Measurements from ENCODE around the gene LONP1.

Gene LONP1

GRCh38 chr19:5679289-5680083, 40.5 kb downstream of the LONP1 start:
- DNase-seq (ENCODE audit: low spot score): no peak

GRCh38 chr19:5678071-5678718, 41.8 kb downstream of the LONP1 start:
- DNase-seq (ENCODE audit: low spot score): no peak

GRCh38 chr19:5677580-5677979, 42.4 kb downstream of the LONP1 start:
- no peak for DNase-seq (ENCODE audit: low spot score)

GRCh38 chr19:5677136-5677535, 42.8 kb downstream of the LONP1 start:
- no peak for DNase-seq (ENCODE audit: low spot score)

DNA sequence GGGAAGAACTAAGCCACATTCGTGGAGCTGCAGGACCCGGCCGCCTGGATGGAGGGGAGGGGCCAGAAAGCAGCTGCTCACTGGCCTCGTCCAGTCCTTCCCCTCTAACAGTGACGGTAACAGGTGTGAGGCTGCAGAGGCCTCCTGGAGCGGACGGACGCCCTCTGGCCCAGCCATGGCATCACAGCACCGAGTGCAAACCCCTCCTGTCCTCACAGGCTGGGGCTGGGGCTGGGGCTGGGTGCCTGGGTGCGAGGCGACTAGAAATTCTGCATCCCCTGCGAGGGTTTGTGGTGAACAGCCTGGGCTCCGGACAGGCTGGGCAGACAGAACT, 43.2 kb downstream of the LONP1 start:
- no peak for DNase-seq (ENCODE audit: low spot score)

DNA sequence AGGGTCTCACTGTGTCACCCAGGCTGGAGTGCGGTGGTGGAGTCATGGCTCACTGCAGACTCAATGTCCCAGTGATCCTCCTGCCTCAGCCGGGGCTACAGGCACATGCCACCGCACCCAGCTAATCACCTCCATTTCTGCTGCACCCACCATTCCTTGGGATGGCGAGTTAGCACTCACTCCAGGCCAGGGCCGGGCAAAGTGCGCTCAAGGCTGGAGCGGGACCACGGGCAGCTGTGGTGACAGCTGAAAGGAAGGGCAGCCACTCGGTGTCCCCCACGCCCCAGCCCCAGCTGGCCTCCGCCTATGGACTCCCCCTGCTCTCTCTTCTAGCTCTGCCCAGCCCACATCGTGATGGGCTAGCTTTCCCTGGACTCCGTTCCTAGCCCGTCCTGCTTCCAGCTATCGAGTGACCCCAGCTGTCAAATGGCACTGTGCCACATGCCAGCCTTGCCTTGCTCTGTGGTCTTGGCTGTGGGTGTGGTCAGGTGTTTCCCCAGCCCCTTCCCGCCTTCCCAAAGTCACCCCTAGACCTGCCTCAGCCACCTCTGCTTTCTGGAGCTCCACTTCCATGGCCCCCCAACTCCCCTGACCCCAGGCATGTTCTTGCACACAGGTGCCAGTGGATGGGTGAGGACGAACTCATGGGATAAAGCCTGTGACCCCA, 43.7 kb downstream of the LONP1 start:
- no peak for DNase-seq (ENCODE audit: low spot score)

- no peak for DNase-seq (ENCODE audit: low spot score)
Observed at GRCh38 chr19:5674714-5675113, 45.2 kb downstream of the LONP1 start.

GRCh38 chr19:5673752-5674151, 46.2 kb downstream of the LONP1 start:
- DNase-seq (ENCODE audit: low spot score): no peak

GRCh38 chr19:5672708-5673459, 47.1 kb downstream of the LONP1 start:
- no peak for DNase-seq (ENCODE audit: low spot score)

GRCh38 chr19:5671600-5671999, 48.3 kb downstream of the LONP1 start:
- DNase-seq (ENCODE audit: low spot score): no peak

DNA sequence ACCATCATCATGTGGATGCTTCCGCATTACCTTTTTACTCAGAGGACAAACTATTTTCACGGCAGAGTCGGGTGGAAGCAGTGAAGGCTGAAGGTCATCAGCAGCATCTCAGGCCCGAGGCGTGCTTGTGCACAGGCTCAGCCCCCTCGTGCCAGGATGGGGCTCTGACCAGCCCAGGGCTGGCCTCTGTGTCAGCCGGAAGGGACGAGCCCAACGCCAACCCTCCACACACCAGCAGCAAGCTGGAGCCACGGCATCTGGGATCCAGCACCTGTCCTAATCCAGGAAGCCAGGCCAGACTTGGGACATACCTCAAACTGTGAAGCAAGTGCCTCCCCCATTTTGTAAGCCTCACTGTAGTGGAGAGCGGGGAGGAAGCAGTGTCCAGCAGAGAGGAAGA, 50.7 kb downstream of the LONP1 start:
- DNase-seq (ENCODE audit: low spot score): no peak

DNA sequence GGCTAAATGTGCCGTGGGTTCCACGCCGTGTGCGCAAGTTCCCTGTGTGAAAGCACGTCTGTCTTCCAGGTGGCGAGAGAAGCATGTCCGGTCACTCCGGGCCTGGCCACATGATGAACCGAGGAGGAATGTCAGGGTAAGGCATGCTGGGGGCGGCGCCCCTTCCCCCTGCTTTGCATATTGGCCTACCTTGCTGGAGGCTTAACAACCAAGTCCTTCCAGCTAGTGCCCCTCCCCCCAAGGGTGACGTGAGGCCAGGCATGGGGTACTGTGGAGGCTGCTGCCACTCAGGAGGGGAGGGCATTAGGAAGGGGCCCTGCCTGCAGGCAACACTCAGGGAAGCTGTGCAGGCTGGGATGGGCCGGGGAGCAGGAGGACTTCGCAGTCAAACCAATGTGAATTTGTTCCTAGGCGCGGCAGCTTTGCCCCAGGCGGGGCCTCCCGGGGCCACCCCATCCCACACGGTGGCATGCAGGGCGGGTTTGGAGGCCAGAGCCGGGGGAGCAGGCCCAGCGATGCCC, 52.1 kb downstream of the LONP1 start:
- no peak for DNase-seq (ENCODE audit: low spot score)

DNA sequence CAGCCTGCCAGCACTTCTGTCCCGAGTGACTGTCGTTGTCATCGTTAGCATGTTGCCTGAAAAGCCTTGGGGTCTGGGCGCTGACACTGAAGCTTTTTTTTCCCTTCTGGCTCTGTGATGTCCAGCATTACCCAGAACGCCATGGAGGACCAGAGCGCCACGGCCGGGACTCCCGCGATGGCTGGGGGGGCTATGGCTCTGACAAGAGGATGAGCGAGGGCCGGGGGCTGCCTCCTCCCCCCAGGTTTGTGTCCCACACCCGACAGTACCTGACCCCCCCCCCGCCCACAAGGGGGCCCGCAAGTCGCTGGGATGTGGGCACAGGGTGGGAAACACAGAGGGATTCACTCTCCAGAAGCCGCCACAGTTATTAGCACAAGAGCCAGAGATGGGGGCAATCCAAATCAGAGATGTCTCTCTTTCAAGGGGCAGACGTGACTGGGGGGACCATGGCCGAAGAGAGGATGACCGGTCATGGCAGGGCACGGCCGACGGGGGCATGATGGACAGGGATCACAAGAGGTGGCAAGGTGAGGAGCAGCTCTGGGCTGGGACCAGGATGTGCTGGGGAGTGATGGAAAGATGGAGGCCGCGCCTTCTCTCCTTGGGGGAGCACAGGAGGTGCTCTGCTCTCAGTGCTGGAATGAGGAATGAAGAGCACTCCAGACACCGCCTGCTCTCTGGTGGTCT, 52.9 kb downstream of the LONP1 start:
- no peak for DNase-seq (ENCODE audit: low spot score)

- peak; percentile 20 for DNase-seq (ENCODE audit: low spot score)
Observed at GRCh38 chr19:5665781-5666513, 54.0 kb downstream of the LONP1 start.

- DNase-seq (ENCODE audit: low spot score): no peak
Observed at GRCh38 chr19:5664515-5664914, 55.4 kb downstream of the LONP1 start.

GRCh38 chr19:5663904-5664303, 56.0 kb downstream of the LONP1 start:
- no peak for DNase-seq (ENCODE audit: low spot score)

GRCh38 chr19:5661483-5661882, 58.5 kb downstream of the LONP1 start:
- no peak for DNase-seq (ENCODE audit: low spot score)

- no peak for DNase-seq (ENCODE audit: low spot score)
Observed at GRCh38 chr19:5655412-5655811, 64.5 kb downstream of the LONP1 start.

- DNase-seq (ENCODE audit: low spot score): no peak
Observed at GRCh38 chr19:5654931-5655330, 65.0 kb downstream of the LONP1 start.

DNA sequence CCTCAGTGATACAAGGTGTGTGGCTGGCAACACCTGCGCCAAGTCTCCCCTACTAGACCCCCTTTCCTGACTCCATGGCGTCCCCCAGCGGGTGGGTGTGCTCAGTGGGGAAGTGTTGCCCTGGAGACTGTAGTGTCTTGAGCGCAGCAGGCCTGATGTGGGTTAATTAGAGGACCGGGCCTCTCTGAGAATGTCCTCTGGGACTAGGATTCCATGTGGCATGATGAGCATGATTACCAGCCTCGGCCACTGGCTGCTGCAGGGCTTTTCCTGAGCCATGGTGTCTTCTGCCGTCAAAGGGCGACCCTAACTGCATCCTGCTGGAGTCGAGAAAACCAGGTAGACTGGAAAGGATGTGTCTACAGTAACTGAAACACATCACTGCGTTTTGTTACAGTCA, 67.7 kb downstream of the LONP1 start:
- no peak for DNase-seq (ENCODE audit: low spot score)

- DNase-seq (ENCODE audit: low spot score): no peak
Observed at GRCh38 chr19:5651361-5651760, 68.6 kb downstream of the LONP1 start.

Measured in SW480 (cell line).